ENCODE measurements around the gene PARD3B. TPM values are rescaled to one million over a fixed set of nuclear protein-coding genes. Genes with fewer than 3 reads are reported as not detected.

PARD3B gene
- total RNA-seq, 1 donor from 2014 or later: 29.7 TPM

DNA sequence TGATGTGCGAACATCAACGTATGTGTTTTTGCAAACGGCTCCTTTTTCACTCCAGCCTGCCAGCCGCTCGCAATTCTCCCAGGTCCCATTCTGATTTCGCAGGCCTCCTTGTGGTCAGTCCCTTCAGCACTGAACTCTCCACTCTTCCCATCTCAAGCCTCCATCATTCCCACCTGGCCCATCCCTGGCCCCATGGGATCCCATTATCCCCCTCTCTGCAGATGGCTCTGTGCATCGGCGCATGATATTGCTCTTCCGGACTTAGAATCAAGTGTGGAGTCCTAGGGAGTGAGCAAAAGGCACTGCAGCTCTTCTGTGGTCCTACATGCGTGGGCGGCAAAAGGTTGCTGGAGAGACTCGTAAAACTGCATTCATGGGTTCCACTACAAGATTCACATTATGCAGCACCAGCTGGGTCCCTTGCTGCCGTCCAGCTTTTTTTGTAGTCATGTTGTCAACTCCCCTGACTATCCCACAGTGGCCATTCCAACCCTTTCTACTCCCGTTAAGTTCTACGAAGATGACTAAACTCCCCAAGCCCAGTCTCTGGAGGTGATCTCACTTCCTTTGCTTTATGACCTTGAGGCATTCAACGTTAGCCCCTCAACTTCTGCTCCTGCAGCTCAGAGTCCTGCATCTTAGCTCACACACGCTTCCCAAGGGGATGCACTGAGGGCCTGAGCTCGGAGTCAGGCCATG lies 1011.7 kb downstream of the PARD3B start:
- no peak for DNase-seq (ENCODE audit: low spot score, unreplicated experiment)
- Mint-ChIP-seq H3K27me3 (no peaks in the 10 kb centered on the region), H3K36me3 (ENCODE audit: insufficient read depth) (peaks cover 3% of the 10 kb centered on the region), H3K27ac (no peak overlapping the region), H3K4me1 (ENCODE audit: low read depth) (peaks cover 12% of the 10 kb centered on the region), H3K9me3 (ENCODE audit: low read depth) (peaks cover 3% of the 10 kb centered on the region), H3K4me3 (ENCODE audit: low read depth) (no peak overlapping the region)
- TF ChIP-seq, protein P1, sequence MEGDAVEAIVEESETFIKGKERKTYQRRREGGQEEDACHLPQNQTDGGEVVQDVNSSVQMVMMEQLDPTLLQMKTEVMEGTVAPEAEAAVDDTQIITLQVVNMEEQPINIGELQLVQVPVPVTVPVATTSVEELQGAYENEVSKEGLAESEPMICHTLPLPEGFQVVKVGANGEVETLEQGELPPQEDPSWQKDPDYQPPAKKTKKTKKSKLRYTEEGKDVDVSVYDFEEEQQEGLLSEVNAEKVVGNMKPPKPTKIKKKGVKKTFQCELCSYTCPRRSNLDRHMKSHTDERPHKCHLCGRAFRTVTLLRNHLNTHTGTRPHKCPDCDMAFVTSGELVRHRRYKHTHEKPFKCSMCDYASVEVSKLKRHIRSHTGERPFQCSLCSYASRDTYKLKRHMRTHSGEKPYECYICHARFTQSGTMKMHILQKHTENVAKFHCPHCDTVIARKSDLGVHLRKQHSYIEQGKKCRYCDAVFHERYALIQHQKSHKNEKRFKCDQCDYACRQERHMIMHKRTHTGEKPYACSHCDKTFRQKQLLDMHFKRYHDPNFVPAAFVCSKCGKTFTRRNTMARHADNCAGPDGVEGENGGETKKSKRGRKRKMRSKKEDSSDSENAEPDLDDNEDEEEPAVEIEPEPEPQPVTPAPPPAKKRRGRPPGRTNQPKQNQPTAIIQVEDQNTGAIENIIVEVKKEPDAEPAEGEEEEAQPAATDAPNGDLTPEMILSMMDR (IDR thresholded peaks at IDR 0.05; ENCODE audit: unreplicated experiment): no peak

DNA sequence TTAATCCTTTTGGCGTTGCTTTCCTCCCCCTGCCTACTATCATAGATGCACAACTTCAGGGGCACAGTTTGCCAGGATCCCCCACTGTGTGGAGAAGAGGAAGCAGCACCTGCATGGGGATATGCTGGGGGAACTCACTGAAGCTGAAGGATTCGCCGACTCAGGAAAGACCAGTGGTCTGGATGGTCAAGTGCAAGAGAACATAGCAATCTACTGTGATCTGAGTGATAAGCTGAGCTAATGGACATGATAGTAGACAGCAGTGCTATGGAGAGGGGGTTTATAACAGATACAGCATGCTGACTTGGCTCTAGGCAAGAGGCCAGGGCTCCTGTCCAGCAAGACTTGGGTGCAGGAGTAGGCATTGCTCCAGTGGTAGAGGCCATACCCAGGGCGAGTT lies 1012.6 kb downstream of the PARD3B start:
- Mint-ChIP-seq H3K4me3 (ENCODE audit: low read depth) (no peak overlapping the region), H3K27me3 (no peaks in the 10 kb centered on the region), H3K27ac (no peak overlapping the region), H3K9me3 (ENCODE audit: low read depth) (peaks cover 3% of the 10 kb centered on the region), H3K4me1 (ENCODE audit: low read depth) (peaks cover 12% of the 10 kb centered on the region), H3K36me3 (ENCODE audit: insufficient read depth) (peaks cover 3% of the 10 kb centered on the region)
- TF ChIP-seq, protein P1 (IDR thresholded peaks at IDR 0.05; ENCODE audit: unreplicated experiment): no peak
- DNase-seq (ENCODE audit: low spot score, unreplicated experiment): no peak

DNA sequence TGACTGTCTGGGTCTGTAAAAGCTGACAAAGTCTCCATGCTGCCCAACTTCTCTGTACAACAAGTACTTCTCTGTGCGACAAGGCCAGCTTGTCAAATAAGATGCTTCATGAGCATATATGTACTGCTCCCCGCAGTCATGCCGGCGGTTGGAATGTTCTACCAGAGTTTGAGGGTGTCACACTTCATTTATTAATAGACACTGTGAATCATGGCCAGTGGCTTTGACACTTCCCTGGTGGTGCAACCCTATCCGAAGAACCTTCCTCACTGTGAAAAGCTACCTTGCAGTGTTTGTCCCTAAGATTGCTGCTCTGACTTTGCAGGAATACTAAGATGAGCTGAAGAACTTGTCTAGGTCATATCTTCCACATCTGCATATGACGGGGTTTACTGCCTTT lies 1016.2 kb downstream of the PARD3B start:
- Mint-ChIP-seq H3K36me3 (ENCODE audit: insufficient read depth) (peaks cover 3% of the 10 kb centered on the region), H3K27ac (no peak overlapping the region), H3K27me3 (no peaks in the 10 kb centered on the region), H3K4me3 (ENCODE audit: low read depth) (no peak overlapping the region), H3K4me1 (ENCODE audit: low read depth) (peaks cover 5% of the 10 kb centered on the region), H3K9me3 (ENCODE audit: low read depth) (no peaks in the 10 kb centered on the region)
- TF ChIP-seq, protein P1 (IDR thresholded peaks at IDR 0.05; ENCODE audit: unreplicated experiment): no peak
- DNase-seq (ENCODE audit: low spot score, unreplicated experiment): no peak

DNA sequence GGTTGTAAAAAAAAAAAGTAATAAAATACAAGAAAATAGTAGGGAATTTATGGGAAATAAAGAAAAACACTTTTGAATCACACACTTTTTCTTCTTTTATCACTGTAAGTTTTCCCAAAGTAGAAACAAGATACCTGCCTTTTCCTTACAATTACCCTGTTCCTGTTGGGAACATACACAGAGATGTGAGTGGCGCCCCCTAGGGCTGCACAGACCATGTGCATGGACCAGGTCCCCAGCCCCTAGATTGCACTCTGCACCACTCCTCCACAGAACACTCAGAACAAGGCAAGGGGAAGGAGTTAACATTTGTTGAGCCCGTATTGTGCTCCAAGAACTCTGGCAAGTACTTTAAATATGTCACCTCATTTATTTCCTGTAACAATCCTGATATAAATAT lies 1018.4 kb downstream of the PARD3B start:
- peaks cover 1% of the 10 kb centered on the region for H3K36me3 Mint-ChIP-seq (ENCODE audit: insufficient read depth)
- H3K9me3 Mint-ChIP-seq (ENCODE audit: low read depth): no peaks in the 10 kb centered on the region
- no peaks in the 10 kb centered on the region for H3K4me1 Mint-ChIP-seq (ENCODE audit: low read depth)
- no peak for DNase-seq (ENCODE audit: low spot score, unreplicated experiment)
- H3K27me3 Mint-ChIP-seq: no peaks in the 10 kb centered on the region
- TF ChIP-seq, protein P1 (IDR thresholded peaks at IDR 0.05; ENCODE audit: unreplicated experiment): peak; percentile 33
- H3K4me3 Mint-ChIP-seq (ENCODE audit: low read depth): no peak overlapping the region
- no peak overlapping the region for H3K27ac Mint-ChIP-seq

DNA sequence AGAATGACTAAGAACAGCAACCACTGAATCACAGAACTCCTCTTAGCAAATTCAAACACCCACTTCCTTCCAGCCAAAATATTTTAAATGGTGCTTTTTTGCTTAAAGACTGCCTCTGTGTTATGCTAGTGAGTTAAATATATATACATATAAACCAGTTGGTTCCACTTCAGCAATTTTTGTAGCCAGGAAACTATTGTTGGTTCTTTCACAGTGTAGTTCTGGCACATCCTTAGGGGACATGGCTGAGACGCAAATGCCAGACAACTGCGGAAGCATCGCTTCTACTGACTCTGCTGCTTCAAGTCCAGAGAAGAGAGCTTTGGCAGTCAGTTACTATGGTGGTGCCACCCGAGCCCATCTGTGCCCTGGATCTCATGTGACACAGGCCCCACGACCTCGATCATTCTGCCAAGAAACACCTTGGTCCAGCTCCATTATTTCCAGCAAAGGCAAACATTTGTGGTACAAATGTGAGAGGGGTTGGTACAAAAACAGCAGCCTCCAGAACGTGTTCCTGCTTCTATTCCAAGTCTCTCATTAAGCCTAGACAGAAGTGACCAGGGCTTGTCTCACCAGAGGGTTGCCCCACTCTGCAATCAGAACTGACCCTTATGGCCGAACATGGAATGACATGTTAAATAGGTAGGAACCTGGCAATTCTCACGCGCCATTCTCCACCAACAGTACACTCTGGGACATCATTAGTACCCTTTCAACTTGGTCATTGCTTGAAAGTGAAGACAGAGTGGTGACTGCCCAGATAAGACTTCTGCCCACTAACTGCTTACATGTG lies 1019.3 kb downstream of the PARD3B start:
- no peak overlapping the region for H3K27ac Mint-ChIP-seq
- no peaks in the 10 kb centered on the region for H3K36me3 Mint-ChIP-seq (ENCODE audit: insufficient read depth)
- no peak for DNase-seq (ENCODE audit: low spot score, unreplicated experiment)
- H3K9me3 Mint-ChIP-seq (ENCODE audit: low read depth): no peaks in the 10 kb centered on the region
- no peaks in the 10 kb centered on the region for H3K27me3 Mint-ChIP-seq
- TF ChIP-seq, protein P1 (IDR thresholded peaks at IDR 0.05; ENCODE audit: unreplicated experiment): no peak
- no peaks in the 10 kb centered on the region for H3K4me1 Mint-ChIP-seq (ENCODE audit: low read depth)
- H3K4me3 Mint-ChIP-seq (ENCODE audit: low read depth): no peak overlapping the region

All from progenitor cell of endocrine pancreas (in vitro differentiated cells).